H1 (cell line): ENCODE results near the gene MTX1. TPM values are rescaled to one million over a fixed set of nuclear protein-coding genes. Genes with fewer than 3 reads are reported as not detected.
A peak's percentile ranks its signal among the peaks of the same experiment; 100 is the strongest.

ENCODE experiments used
- CTCF ChIA-PET: fragments of 300-600 bp; sonication (Branson Sonifier 250); formaldehyde crosslinking; loops from one replicate; lab custom pipeline; 2021; ENCODE audit not compliant: partially characterized antibody; lab: Charles Lee
- POLR2A ChIA-PET: fragments of 300-600 bp; sonication (Branson Sonifier 250); formaldehyde crosslinking; loops from one replicate; lab custom pipeline; 2021; ENCODE audit warnings: inconsistent platforms; ENCODE audit not compliant: partially characterized antibody; lab: Charles Lee
- DNase-seq, 2 experiments: peaks; one replicate each; pipeline versions ENCODE4 v3.0.0 to v3.0.0-alpha.2; 2010 to 2022; ENCODE audit warnings: low spot score in 2 of 2, low read depth in 1 of 2, mixed read lengths in 1 of 2
- FAIRE-seq: peaks from 2 replicates; lab custom pipeline; 2011; peaks lifted over from hg19 to GRCh38; lab: Jason Lieb, UNC
- H2AFZ ChIP-seq: 2 replicates; pipeline ENCODE4 v1.8.1; 2012; ENCODE audit warnings: low read length, inconsistent platforms
- H2AK5ac ChIP-seq: 2 replicates; pipeline ENCODE4 v1.6.1; 2013; ENCODE audit warnings: low read depth, low read length
- H2BK120ac ChIP-seq: replicated peaks from 2 replicates; pipeline ENCODE3; 2013; ENCODE audit warnings: low read depth, low read length, inconsistent platforms
- H2BK12ac ChIP-seq: 2 replicates; pipeline ENCODE4 v1.6.1; 2013; ENCODE audit warnings: low read depth, low read length
- H2BK15ac ChIP-seq: 2 replicates; pipeline ENCODE4 v1.6.1; 2013; ENCODE audit warnings: low read length
- H2BK20ac ChIP-seq: 2 replicates; pipeline ENCODE4 v1.6.1; 2013; ENCODE audit warnings: low read length
- H2BK5ac ChIP-seq: 2 replicates; pipeline ENCODE4 v1.6.1; 2013; ENCODE audit warnings: low read depth, low read length
- H3K14ac ChIP-seq: 2 replicates; pipeline ENCODE4 v1.6.1; 2013; ENCODE audit warnings: inconsistent platforms; ENCODE audit not compliant: insufficient read length
- H3K18ac ChIP-seq: 2 replicates; pipeline ENCODE4 v1.6.1; 2013; ENCODE audit warnings: low read length; ENCODE audit errors: extremely low read depth
- H3K23ac ChIP-seq: 2 replicates; pipeline ENCODE4 v1.6.1; 2013; ENCODE audit warnings: inconsistent platforms; ENCODE audit not compliant: insufficient read length
- H3K23me2 ChIP-seq: 2 replicates; pipeline ENCODE4 v1.6.1; 2013; ENCODE audit warnings: low read depth, low read length
- H3K27ac ChIP-seq: 2 replicates; pipeline ENCODE4 v1.6.1; 2011; ENCODE audit warnings: low read depth, low read length, inconsistent platforms
- H3K27me3 ChIP-seq, 4 experiments: replicated peaks in 1 of 4; 1 replicate in 1 of 4; 2 replicates in 3 of 4; pipeline versions ENCODE4 v1.6.1 to v1.8.1; 2011 to 2013; ENCODE audit warnings: low read length in 3 of 4, mild to moderate bottlenecking in 3 of 4, inconsistent platforms in 2 of 4, mixed read lengths in 2 of 4, moderate library complexity in 1 of 4; ENCODE audit not compliant: control insufficient read depth in 3 of 4, insufficient read depth in 3 of 4; ENCODE audit errors: extremely low read depth in 1 of 4
- H3K36me3 ChIP-seq, 4 experiments: 2 replicates each; pipeline versions ENCODE4 v1.6.1 to v1.8.1; 2011 to 2013; ENCODE audit warnings: mild to moderate bottlenecking in 4 of 4, low read length in 3 of 4, moderate library complexity in 2 of 4, control low read depth in 1 of 4, inconsistent platforms in 1 of 4; ENCODE audit not compliant: insufficient read depth in 4 of 4, control insufficient read depth in 2 of 4
- H3K4ac ChIP-seq: replicated peaks from 2 replicates; pipeline ENCODE3; 2013; ENCODE audit warnings: low read length, low read depth, mixed read lengths, inconsistent platforms; ENCODE audit not compliant: insufficient read length
- H3K4me1 ChIP-seq, 4 experiments: replicated peaks in 1 of 4; 1 replicate in 1 of 4; 2 replicates in 3 of 4; pipeline versions ENCODE4 v1.6.1 to v1.8.1; 2011 to 2013; ENCODE audit warnings: low read length in 3 of 4, inconsistent platforms in 2 of 4, mixed read lengths in 1 of 4; ENCODE audit not compliant: insufficient read depth in 4 of 4, control insufficient read depth in 3 of 4
- H3K4me2 ChIP-seq, 2 experiments: 2 replicates each; pipeline versions ENCODE4 v1.6.1 to v1.8.1; 2011 to 2013; ENCODE audit warnings: low read depth in 2 of 2, low read length in 2 of 2, control low read depth in 1 of 2, inconsistent platforms in 1 of 2, mild to moderate bottlenecking in 1 of 2; ENCODE audit not compliant: insufficient read depth in 1 of 2
- H3K4me3 ChIP-seq, 4 experiments: fragments of 200-600, 300-600 bp in 1 of 4; sonication (generic), shearing (Covaris generic), sonication (Bioruptor Twin) in 1 of 4; 2 replicates each; pipeline versions ENCODE4 v1.5.1 to v1.8.1; 2011 to 2016; ENCODE audit warnings: low read length in 4 of 4, low read depth in 3 of 4, control low read depth in 2 of 4, inconsistent platforms in 2 of 4, mild to moderate bottlenecking in 2 of 4, mixed read lengths in 1 of 4, moderate library complexity in 1 of 4; ENCODE audit not compliant: insufficient read depth in 2 of 4; ENCODE audit errors: extremely low read depth in 1 of 4
- H3K56ac ChIP-seq: replicated peaks from 2 replicates; pipeline ENCODE3; 2013; ENCODE audit warnings: low read depth, mild to moderate bottlenecking, mixed read lengths, low read length, inconsistent platforms; ENCODE audit not compliant: insufficient read length
- H3K79me1 ChIP-seq: 2 replicates; pipeline ENCODE4 v1.6.1; 2013; ENCODE audit warnings: low read depth, low read length, control low read depth
- H3K79me2 ChIP-seq, 2 experiments: 2 replicates each; pipeline versions ENCODE4 v1.6.1 to v1.8.1; 2012 to 2013; ENCODE audit warnings: low read length in 2 of 2, mild to moderate bottlenecking in 2 of 2, inconsistent platforms in 1 of 2; ENCODE audit not compliant: insufficient read depth in 2 of 2, control insufficient read depth in 1 of 2
- H3K9ac ChIP-seq, 4 experiments: replicated peaks in 1 of 4; 1 replicate in 1 of 4; 2 replicates in 3 of 4; pipeline versions ENCODE4 v1.6.1 to v1.8.1; 2011 to 2013; ENCODE audit warnings: low read depth in 3 of 4, low read length in 3 of 4, control low read depth in 2 of 4, mild to moderate bottlenecking in 2 of 4, moderate library complexity in 2 of 4, inconsistent platforms in 1 of 4; ENCODE audit errors: extremely low read depth in 1 of 4
- H3K9me3 ChIP-seq, 2 experiments: 2 replicates each; pipeline versions ENCODE4 v1.6.1 to v1.8.1; 2012 to 2013; ENCODE audit warnings: mild to moderate bottlenecking in 2 of 2, moderate library complexity in 2 of 2, control low read depth in 1 of 2, inconsistent platforms in 1 of 2, low read depth in 1 of 2, low read length in 1 of 2, mixed read lengths in 1 of 2; ENCODE audit not compliant: insufficient read depth in 2 of 2
- H4K20me1 ChIP-seq, 2 experiments: replicated peaks in 1 of 2; 2 replicates each; pipeline versions ENCODE3 to v1.8.1; 2011 to 2013; ENCODE audit warnings: inconsistent platforms in 2 of 2, low read length in 2 of 2, mild to moderate bottlenecking in 1 of 2; ENCODE audit not compliant: insufficient read depth in 2 of 2, control insufficient read depth in 1 of 2
- H4K5ac ChIP-seq: 2 replicates; pipeline ENCODE4 v1.6.1; 2013; ENCODE audit warnings: low read length, low read depth, mixed read lengths, inconsistent platforms; ENCODE audit not compliant: insufficient read length
- H4K8ac ChIP-seq: 2 replicates; pipeline ENCODE4 v1.8.0; 2013; ENCODE audit warnings: mild to moderate bottlenecking, moderate library complexity, low read length, inconsistent platforms; ENCODE audit not compliant: insufficient read depth; ENCODE audit errors: extremely low read depth
- H4K91ac ChIP-seq: replicated peaks from 2 replicates; pipeline ENCODE3; 2013; ENCODE audit warnings: low read length, mixed read lengths, inconsistent platforms; ENCODE audit not compliant: insufficient read length
- BCL11A ChIP-seq, 2 experiments: IDR thresholded peaks; one replicate each; pipeline ENCODE4 v1.6.1; 2011; ENCODE audit warnings: low read depth in 2 of 2, low read length in 2 of 2, mild to moderate bottlenecking in 2 of 2
- CTBP2 ChIP-seq: IDR thresholded peaks from 2 replicates; pipeline ENCODE4 v1.7.0; 2011; ENCODE audit warnings: borderline replicate concordance, mild to moderate bottlenecking, moderate library complexity, mixed read lengths, low read length; ENCODE audit not compliant: insufficient read depth, insufficient read length
- EZH2 ChIP-seq: fragments of 200-600 bp; sonication (generic); IDR thresholded peaks from 2 replicates; pipeline ENCODE4 v1.7.1; 2012; ENCODE audit warnings: low read depth, mild to moderate bottlenecking, moderate library complexity, low read length, inconsistent platforms; ENCODE audit not compliant: severe bottlenecking
- JUN ChIP-seq: IDR thresholded peaks from 2 replicates; pipeline ENCODE4 v1.6.1; 2011; ENCODE audit warnings: low read depth, mild to moderate bottlenecking, improper control_type of control experiment, low read length
- KDM5A ChIP-seq: fragments of 200-600 bp; IDR thresholded peaks from 2 replicates; pipeline ENCODE4 v1.7.1; 2012; ENCODE audit warnings: mild to moderate bottlenecking, low read length, inconsistent platforms, mixed read lengths
- NRF1 ChIP-seq: IDR thresholded peaks from 2 replicates; pipeline ENCODE4 v1.6.1; 2011; ENCODE audit warnings: mild to moderate bottlenecking, low read depth, low read length, improper control_type of control experiment
- PHF8 ChIP-seq: fragments of 200-600 bp; sonication (generic); conservative IDR thresholded peaks from 2 replicates; pipeline ENCODE4 v1.7.1; 2012; ENCODE audit warnings: low read depth, mild to moderate bottlenecking, inconsistent platforms, low read length, moderate library complexity
- POLR2AphosphoS5 ChIP-seq: IDR thresholded peaks from 2 replicates; pipeline ENCODE4 v1.6.1; 2011; ENCODE audit warnings: low read depth, low read length
- RBBP5 ChIP-seq: IDR thresholded peaks from 2 replicates; pipeline ENCODE4 v1.7.1; 2012; ENCODE audit warnings: low read depth, mild to moderate bottlenecking, inconsistent platforms, low read length, moderate library complexity, borderline replicate concordance
- SP4 ChIP-seq: IDR thresholded peaks from 2 replicates; pipeline ENCODE4 v1.6.1; 2012; ENCODE audit warnings: low read length, inconsistent platforms
- TBP ChIP-seq: IDR thresholded peaks from 2 replicates; pipeline ENCODE4 v1.6.1; 2011; ENCODE audit warnings: low read depth, low read length, improper control_type of control experiment
- WGBS, 2 experiments: shearing (Covaris generic) in 1 of 2; methylation state at CpG; one replicate each; pipeline versions ENCODE4 v1.1.6 to v1.1.7; 2013 to 2015; ENCODE audit warnings: low lambda C conversion rate in 2 of 2, mixed read lengths in 2 of 2, inconsistent platforms in 1 of 2, low coverage in 1 of 2, missing lambda C conversion rate in 1 of 2; ENCODE audit not compliant: insufficient replicate concordance in 2 of 2, insufficient coverage in 1 of 2, insufficient read length in 1 of 2; ENCODE audit errors: extremely low coverage in 1 of 2, missing lambda C conversion rate in 1 of 2; 5-methylcytosine and 5-hydroxymethylcytosine counted together
- polyA plus RNA-seq, 7 experiments: library from polyadenylated mRNA; depleted of rRNA in 3 of 7; stranded (reverse) in 5 of 7; unstranded in 2 of 7; fragments of >200 nt in 5 of 7; fragments of 200-250 nt in 2 of 7; gene quantifications; 1 replicate in 5 of 7; 2 replicates in 1 of 7; 4 replicates in 1 of 7; pipeline versions ENCODE4 v1.2.1 to v1.2.3, GENCODE V29; 2011 to 2013; ENCODE audit warnings: missing spikeins in 2 of 7, mixed read lengths in 2 of 7
- total RNA-seq: library from RNA; stranded (reverse); fragmentation: NEBNext Ultra II Directional; extraction: Animal tissue kit (Norgen Biotek cat#: 25700); gene quantifications from 2 replicates; pipeline ENCODE4 v1.2.1, GENCODE V29; 2021

The MTX1 gene
- total and polyA plus RNA-seq, 2 of the 8 experiments (the other 6 are each of a cell fraction or from before 2014, with no cell fraction given): 47.9 to 131 TPM

- Histone ChIP-seq H2BK20ac (peak within 1 kb of the TSS; percentile 75; the same call in 1 of the 2 replicates), H2BK15ac (peak within 1 kb of the TSS; percentile 99), H4K20me1 (peaks cover 2 to 4% of the 10 kb centered on the region in 2 experiments), H2BK120ac (peak within 1 kb of the TSS; percentile 92), H4K8ac (peak within 1 kb of the TSS; percentile 96), H3K4me3 (peak within 1 kb of the TSS; percentile 86 to 95 (median 94)), H2BK12ac (peak within 1 kb of the TSS; percentile 89), H3K79me2 (no peaks in the 10 kb centered on the region), H3K4me2 (peak within 1 kb of the TSS; percentile 91 to 99), H2AK5ac (peak within 1 kb of the TSS; percentile 76; the same call in 1 of the 2 replicates), H2AFZ (no peak within 1 kb of the TSS), H3K4ac (peak within 1 kb of the TSS; percentile 36), H2BK5ac (peak within 1 kb of the TSS; percentile 90), H4K5ac (peak within 1 kb of the TSS; percentile 70), H3K36me3 (peaks cover 0 to 16% (median 5%) of the 10 kb centered on the region in 4 experiments; a peak in 5 of 8 replicates), H3K23me2 (peaks cover 17% of the 10 kb centered on the region), H3K9me3 (no peaks in the 10 kb centered on the region), H3K18ac (peak within 1 kb of the TSS; percentile 68; the same call in 1 of the 2 replicates), H3K27ac (peak within 1 kb of the TSS; percentile 78), H3K9ac (peak within 1 kb of the TSS; percentile 88 to 94 (median 88)), H3K23ac (no peak within 1 kb of the TSS), H3K79me1 (no peaks in the 10 kb centered on the region), H3K4me1 (peaks cover 3 to 20% (median 12%) of the 10 kb centered on the region in 4 experiments), H3K27me3 (peaks cover 0 to 3% (median 0%) of the 10 kb centered on the region in 4 experiments; a peak in 2 of 7 replicates), H4K91ac (peak within 1 kb of the TSS; percentile 95), H3K56ac (peak within 1 kb of the TSS; percentile 80), H3K14ac (no peak within 1 kb of the TSS)
- no peak for FAIRE-seq
- ChIA-PET POLR2A (interaction anchor here (0.6 to 19.4 kb wide), 20 partner anchors 8 to 183 kb away, joined by 3 to 512 read pairs (median 7); partner anchors contain the start of genes ENTREP3, KRTCAP2, RUSC1 and SCAMP3), CTCF (interaction anchor here (1.0 to 5.7 kb wide), 12 partner anchors 8 to 117 kb away, joined by 4 to 62 read pairs (median 10); partner anchors contain the start of gene SCAMP3)
- WGBS, 2 experiments: 10% methylated on average over 10 of the region's 17 CpGs; no CpG with 5 or more reads in 1 of the 2 experiments
- DNase-seq: peak in 1 of 2 experiments; percentile 59
- TF ChIP-seq CTBP2 (no peak), NRF1 (no peak), PHF8 (no peak), POLR2AphosphoS5 (peak; percentile 36), JUN (no peak), TBP (no peak), KDM5A (no peak), EZH2 (no peak), SP4 (0 out of 2 replicates have a peak, but pooled peaks have one; percentile 6), BCL11A (IDR thresholded peaks at IDR 0.05; ENCODE audit: low read depth in 2 of 2, low read length in 2 of 2) (no peak), RBBP5 (0 out of 2 replicates have a peak, but pooled peaks have one; percentile 21)
Observed at GRCh38 chr1:155207806-155208540, 522 bp upstream of the MTX1 start, which contains the start of gene THBS3. THBS3 (minus strand) TSS chr1:155207897; CDS start chr1:155207876, 21 bp downstream.
